IPS DF 4.7 (cell line): ENCODE measurements around the gene HNRNPD.
"Not testable (repeated sequence)": the region's sequence is repeated elsewhere in the genome, so short reads cannot be mapped to it uniquely, and the experiment has no call there.

Experiments
- DNase-seq: peaks from one replicate; pipeline ENCODE4 v3.0.0-alpha.2; 2013; ENCODE audit warnings: low spot score; ENCODE audit errors: extremely low read depth

HNRNPD gene, protein sequence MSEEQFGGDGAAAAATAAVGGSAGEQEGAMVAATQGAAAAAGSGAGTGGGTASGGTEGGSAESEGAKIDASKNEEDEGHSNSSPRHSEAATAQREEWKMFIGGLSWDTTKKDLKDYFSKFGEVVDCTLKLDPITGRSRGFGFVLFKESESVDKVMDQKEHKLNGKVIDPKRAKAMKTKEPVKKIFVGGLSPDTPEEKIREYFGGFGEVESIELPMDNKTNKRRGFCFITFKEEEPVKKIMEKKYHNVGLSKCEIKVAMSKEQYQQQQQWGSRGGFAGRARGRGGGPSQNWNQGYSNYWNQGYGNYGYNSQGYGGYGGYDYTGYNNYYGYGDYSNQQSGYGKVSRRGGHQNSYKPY

DNA sequence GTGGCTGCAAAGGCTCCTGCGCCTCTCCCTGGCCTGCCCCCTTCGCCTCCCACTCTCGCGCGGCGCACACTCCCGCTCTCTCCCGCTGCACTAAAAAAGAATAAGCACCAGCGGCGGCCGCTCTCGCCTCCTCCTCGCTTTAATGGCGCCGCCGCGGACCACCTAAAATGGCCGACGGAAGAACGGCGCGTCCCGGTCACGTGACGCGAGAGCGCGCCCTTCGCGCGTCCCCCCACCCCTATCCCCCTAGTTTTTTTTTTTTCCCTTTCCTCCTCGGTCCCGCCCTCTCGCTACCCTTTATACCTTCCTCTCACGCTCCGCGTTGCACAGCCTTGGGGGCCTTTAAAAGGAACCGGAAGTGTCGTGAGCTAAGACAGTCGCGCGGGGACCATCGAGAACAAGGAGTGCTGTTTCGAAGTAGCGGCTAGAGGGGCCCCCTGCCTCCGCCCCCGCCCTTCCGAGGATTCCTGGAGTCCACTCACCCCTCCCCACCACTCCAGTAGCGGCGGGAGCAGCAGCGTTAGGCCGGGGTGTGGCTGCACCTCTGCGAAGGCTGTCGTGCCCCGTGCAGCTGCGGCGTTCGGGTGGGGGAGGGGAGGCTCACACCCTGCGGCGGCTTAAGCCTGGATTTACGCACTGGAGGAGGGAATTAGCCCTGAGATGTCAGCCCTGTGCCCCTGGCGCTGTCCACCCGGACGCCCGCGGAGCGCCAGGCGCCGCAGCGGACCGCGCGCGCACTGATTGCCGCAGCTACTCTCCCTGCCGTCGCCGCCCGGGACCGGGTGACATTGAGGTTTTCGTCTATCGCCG lies at the start of gene HNRNPD:
Gene HNRNPD (minus strand): TSS at position 176 of the 810 bp plus-strand sequence. CDS start 313 bp downstream, outside the sequence.
- peak; percentile 97 for DNase-seq

- no peak for DNase-seq
These were observed 48.8 kb upstream of the HNRNPD start for GRCh38 chr4:82422616-82423015.

- no peak for DNase-seq
These were observed 48.2 kb upstream of the HNRNPD start for GRCh38 chr4:82421796-82422560.

DNA sequence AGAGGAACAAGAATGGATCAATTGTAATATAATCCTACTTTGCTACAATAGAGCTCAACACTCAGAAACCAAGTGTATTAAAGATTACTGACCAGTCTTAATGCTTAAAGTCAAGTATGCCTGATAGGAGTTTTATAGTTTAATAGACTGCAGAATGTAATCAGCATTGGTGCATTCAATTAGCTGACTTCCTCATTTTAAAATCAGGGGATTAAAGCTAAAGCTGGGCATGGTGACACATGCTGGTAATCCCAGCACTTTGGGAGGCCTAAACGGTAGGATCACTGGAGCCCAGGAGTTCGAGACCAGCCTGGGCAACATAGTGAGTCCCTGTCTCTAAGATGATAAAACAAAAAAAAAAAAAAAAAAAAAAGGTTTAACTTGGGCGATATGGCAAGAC lies 45.7 kb upstream of the HNRNPD start:
- no peak for DNase-seq

DNA sequence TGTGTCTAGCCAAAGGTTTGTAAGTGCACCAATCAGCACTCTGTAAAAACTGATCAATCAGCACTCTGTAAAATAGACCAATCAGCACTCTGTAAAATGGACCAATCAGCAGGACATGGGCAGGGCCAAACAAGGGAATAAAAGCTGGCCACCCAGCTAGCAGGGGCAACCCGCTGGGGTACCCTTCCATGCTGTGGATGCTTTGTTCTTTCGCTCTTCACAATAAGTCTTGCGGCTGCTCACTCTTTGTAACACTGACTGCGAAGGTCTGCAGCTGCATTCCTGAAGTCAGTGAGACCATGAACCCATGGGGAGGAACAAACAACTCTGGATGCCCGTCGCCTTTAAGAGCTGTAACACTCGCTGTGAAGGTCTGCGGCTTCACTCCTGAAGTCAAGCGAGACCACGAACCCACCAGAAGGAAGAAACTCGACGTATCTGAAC lies 42.2 kb upstream of the HNRNPD start:
- DNase-seq, result no peak

- DNase-seq, result not testable (repeated sequence)
These were observed 41.3 kb upstream of the HNRNPD start for GRCh38 chr4:82415061-82415460.

- no peak for DNase-seq
These were observed 29.9 kb upstream of the HNRNPD start for GRCh38 chr4:82403725-82404124.

DNA sequence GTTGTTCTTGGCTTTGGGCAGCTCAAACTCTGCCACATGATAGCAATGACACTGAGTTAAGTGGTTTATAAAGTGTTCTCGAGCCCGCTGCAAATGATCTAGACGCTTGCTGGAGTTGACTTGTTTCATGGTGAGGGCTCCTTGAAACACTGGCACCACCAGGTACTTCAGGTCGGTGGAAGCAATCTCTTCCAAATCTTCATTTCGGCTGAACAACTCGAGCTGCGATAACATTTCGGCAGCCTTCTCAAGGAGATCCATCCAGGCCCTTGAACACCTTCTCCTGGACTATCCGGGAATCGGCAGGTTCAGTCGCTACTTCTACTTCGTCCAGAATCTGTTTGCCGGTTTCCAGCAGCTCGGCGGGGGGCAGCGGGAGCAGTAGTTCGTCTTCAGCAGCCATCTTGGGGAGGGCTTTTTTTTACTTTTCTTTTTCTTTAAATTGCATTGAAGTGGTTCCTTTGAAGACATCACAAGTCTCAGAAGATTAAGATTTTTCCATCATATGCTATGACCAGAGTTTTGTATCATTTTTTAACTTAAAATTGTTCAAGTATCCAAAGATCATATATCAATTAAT lies 28.5 kb upstream of the HNRNPD start:
- no peak for DNase-seq

DNA sequence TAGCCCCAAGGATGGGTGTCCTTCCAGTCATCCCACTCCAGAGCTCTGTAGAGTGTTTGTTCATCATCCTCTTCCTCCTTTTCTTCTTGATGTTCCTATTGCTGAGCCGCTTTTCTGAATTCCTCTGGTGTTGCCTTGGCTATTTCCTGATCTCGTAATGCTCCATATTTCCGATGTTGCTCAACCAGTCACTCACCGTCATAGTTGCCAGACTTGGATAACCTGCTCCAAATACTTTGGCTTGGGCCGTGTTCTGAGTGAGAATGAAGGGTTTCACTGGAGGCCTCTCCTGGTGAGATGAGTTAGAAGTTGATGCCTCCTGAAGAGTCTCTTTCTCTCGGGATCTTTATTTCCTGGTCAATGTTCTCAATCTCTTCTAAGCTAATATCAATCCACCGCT lies 27.8 kb upstream of the HNRNPD start:
- DNase-seq, result no peak

GRCh38 chr4:82398263-82398662 lies 24.5 kb upstream of the HNRNPD start:
- DNase-seq, result no peak

DNA sequence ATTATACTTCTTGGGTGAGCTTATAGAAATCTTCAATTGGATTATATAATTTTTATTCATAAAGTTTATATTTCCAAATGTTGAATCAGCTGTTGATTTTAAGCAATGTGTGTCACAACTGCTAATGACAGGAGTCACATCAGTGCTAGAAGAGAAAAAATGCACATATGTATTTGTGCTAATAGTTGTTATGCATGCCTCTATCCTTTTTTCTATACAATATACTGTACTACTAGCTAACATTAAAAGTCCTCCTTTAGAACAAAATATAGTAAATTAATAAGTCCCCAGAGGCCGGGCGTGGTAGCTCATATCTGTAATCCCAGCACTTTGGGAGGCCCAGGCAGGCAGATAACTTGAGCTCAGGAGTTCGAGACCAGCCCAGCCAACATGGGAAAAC lies 23.7 kb upstream of the HNRNPD start:
- no peak for DNase-seq

GRCh38 chr4:82394896-82395295 lies 21.1 kb upstream of the HNRNPD start:
- no peak for DNase-seq

DNA sequence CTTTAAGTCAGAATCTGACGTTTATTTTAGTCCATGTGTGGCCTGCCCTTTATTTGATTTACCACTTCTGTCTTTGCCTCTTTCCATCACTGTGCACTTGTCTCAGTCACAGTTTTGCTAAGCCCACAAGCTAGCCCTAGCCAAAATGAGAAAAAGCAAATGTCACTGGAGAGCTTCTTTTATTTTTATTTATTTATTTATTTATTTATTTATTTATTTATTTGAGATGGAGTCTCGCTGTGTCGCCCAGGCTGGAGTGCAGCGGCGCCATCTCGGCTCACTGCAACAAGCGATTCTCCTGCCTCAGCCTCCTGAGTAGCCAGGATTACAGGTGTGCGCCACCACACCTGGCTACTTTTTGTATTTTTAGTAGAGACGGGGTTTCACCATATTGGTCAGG lies 16.3 kb upstream of the HNRNPD start:
- DNase-seq, result not testable (repeated sequence)

DNA sequence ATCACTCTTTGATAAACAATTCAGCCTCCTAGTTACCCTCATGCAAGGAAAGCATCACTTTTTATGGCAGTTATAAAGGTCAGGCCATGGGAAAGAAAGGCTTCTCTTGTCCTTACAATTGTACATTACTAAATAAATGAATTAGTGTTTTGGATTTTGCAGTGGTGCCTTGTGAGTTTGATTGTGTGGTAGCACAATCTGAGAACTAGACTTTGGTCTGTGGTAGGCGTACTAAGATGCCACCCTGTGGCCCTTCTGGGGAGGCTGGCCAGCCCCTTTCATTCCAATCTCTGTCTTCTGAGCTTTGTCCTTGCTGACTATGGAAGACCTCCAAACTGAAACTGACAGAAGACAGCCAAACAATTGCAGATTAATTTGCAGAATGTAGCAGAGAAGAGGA lies 14.6 kb upstream of the HNRNPD start:
- no peak for DNase-seq

DNA sequence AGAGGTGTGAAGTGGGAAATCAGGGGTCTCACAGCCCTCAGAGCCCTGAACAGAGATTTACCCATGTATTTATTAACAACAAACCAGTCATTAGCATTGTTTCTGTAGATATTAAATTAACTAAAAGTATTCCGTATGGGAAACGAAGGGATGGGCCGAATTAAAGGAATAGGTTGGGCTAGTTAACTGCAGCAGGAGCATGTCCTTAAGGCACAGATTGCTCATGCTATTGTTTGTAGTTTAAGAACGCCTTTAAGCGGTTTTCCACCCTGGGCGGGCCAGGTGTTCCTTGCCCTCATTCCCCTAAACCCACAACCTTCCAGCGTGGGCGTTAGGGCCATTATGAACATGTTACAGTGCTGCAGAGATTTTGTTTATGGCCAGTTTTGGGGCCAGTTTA lies 12.5 kb upstream of the HNRNPD start:
- not testable (repeated sequence) for DNase-seq

DNA sequence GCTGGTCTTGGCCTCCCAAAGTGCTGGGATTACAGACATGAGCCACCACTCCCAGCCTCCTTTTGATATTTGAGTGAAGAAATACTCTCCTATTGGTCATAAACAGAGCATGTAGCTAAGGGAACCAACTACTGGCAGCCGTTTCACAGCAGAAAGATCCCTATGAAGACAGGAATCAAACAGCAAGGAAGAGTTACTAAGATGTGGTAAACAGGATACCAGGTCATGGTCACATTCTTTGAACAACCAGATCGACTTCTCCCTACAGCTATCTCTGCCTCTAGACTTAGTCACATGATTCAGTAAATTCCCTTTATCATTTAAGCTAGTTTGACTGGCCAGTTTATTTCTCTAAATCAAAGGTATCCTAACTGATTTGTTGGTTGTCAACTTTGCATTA lies 9.0 kb upstream of the HNRNPD start:
- no peak for DNase-seq

DNA sequence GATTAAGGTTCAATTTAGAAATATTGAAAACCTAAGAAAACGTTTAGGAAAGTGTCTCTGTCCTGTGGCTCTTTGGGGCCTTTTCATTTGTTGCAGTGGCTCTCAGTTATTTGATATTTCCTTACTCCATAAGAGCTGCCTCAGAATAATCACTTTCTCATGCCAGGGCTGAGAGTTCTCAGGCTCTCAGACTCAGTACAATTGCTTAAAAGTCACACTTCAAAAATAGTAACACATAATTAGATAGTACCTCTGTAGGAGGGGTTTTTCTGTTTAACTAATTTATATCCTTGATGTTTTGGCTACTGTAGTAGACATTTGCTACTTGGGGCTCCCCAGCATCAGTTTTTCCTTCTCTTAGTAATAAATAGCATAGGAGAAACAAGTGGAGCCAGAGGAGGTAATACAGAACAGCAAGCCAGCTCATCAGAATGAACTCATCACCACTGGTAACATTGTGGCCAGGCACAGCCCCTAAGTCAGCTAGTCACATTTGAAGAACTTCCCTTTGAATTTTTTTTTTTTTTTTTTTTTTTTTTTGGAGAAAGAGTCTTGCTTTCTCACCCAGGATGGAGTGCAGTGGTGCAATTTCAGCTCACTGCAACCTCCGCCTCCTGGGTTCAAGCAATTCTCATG lies 8.0 kb upstream of the HNRNPD start:
- no peak for DNase-seq

DNA sequence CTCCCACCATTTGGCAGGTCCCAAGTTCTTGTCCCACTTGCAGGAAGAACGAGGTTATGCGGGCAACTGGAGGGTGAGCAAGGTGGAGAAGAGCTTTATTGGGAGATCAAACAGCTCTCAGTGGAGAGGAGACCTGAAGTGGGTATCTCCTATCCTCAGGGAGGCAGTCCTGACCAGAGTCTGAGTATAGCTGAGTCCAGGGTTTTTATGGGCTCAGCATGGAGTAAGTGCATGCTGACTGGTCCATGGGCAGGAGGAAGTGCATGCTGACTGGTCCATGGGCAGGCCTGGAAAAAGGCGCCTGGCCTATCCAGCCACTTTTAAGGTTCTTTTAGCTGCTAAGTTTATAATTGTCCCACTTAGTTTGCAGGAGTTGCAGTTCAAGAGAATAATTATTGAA lies 7.4 kb upstream of the HNRNPD start:
- no peak for DNase-seq

- no peak for DNase-seq
These were observed 7.0 kb upstream of the HNRNPD start for GRCh38 chr4:82380831-82381230.

GRCh38 chr4:82380344-82380743 lies 6.6 kb upstream of the HNRNPD start:
- DNase-seq, result no peak

DNA sequence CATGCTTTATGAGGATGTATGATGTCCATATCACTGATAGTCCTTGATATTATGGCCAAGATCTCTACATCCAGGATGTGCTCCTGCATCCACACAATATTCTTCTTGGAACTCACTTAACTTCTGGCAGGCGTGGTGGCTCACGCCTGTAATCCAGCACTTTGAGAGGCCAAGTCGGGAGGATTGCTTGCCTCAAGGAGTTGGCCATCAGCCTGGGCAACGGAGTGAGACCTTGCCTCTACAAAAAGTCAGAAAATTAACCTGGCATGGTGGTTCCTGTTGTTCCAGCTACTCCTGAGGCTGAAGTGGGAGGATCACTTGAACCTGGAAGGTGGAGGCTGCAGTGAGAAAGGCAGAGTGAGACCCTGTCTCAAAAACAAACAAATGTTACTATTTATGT lies 2.3 kb upstream of the HNRNPD start:
- DNase-seq, result no peak
